Nucleus accumbens (tissue), 56 donors: Measurements from ENCODE around the gene ERP27.

Experiments used
- DNase-seq, 56 donors: peaks; one replicate each; lab custom pipeline; 2025; lab: John Stamatoyannopoulos, UW

ERP27 gene

DNA sequence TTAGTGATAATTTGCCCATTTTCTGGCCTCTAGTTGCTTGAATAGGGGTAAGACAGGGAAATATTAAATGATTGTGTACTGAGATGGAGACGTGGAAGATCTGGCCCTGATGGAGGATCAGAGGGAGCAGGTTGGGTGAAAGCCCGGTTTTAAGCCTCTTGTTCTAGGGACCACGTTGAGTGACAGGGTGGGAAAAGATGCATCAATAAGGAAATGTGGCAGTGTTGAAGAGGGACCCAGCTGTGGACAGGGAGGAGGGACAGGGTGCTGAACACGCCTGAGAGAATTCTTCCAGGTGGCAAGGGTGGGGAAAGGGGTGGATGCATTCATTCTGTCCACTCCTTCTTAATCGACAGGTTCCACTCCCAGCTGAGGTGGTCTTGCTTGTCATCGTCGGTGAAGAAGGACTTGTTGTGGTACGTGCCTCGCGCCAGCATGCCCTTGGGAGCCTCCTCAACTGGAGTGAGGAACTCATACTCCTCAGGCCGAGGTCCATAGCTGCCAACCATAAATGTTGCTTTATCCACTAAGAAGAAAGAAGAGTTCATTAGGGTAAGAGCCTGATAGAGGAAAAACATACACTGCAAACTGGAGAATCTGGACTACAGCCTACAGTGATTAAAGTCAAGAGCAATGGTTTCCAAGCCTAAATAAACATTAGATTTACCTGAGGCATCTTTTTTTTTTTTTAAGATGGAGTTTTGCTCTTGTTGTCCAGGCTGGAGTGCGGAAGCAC, 4.0 kb upstream of the ERP27 start:
- DNase-seq = no peak

DNA sequence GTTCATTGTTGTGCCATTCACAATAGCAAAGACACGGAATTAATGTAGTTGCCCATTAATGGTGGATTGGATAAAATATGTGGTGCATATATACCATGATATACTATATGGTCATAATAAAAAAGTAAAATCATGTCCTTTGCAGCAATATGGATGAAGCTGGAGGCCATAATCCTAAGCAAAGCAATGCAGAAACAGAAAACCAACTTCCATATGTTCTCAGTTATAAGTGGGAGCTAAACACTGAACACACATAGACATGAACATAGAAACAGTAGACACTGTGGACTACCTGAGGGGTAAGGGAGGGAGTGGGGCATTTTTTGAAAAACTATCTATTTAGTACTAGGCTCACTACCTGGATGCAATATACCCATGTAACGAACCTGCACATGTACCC, 3.0 kb upstream of the ERP27 start:
- no peak for DNase-seq

DNA sequence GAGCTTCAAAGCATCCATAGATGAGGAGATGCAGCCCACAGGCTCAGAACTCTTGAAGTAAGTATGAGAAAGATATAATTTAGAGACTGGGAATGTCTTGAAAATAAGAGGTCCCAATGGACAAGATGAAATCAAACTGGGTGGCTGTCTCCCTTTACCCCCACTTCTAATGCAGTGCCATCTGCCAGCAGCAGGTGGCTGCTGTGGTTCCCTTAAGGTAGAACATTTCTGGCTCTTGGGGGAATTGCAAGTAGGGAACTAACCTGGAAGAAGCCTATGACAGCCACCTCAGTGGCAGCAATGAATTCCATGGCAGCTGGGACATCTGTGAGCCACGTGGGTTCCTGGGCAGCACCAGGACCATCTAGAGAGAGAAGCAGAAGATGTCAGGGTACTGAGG, 648 bp downstream of the ERP27 start:
- no peak for DNase-seq

DNA sequence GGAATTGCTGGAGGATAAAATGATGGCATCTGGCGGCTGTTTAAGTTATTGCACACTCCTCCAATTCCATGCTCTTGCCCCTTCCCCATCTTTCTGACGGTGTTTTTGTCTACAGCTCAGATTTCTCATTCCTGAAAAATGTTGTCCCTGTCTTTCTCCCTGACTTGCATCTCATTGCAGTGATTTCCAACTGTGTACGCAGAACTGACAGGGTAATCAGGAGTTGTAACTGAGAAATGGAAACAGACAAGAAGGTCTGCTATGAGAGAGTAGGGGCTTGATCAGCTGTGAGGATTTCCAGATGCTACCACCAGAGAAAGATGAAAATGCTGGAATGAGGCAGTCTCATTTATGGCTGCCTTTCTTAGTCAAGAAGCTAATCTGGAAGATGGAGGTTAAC, 1.3 kb downstream of the ERP27 start:
- no peak for DNase-seq

DNA sequence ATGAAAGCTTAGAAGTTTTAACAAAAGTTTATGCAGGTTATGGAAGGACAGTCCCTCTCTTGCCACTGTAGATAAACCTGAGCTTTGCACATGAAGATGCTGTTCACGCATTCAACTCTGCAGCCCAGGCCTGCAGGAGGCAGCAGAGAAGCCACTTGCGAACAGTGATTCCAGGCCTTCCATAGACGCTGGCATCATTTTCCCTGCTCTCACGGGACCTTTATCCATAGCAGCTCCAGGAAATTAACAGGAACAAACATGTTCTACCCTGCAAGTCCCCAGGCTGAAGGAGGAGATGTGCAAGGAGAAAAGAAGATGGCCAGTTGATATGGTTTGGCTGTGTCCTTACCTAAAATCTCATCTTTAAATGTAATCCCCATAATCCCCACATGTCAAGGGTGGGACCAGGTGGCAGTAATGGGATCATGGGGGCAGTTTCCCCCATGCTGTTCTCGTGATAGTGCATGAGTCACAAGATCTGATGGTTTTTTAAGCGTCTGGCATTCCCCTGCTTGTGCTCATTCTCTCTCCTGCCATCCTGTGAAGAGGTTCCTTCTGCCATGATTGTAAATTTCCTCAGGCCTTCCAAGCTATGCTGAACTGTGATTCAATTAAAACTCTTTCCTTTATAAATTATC, 2.0 kb downstream of the ERP27 start:
- no peak for DNase-seq

DNA sequence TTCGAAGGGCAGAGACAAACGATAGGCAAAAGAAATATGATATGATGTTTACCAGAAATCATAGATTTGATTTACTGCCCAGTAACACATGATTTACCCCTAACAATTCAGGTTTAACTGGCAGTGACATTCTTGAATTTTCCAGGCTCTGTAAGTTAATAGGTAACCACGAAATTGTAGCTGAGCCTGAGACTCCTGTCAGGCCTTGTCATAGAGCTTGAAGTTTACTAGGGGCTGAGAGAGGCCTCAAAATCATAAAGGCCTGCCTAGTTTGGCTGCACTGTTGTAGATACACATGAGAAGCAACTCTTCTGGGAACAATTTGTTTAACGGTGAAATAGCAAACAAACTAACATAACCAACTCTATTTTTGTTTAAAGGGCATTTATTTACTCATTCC, 3.3 kb downstream of the ERP27 start:
- no peak for DNase-seq

DNA sequence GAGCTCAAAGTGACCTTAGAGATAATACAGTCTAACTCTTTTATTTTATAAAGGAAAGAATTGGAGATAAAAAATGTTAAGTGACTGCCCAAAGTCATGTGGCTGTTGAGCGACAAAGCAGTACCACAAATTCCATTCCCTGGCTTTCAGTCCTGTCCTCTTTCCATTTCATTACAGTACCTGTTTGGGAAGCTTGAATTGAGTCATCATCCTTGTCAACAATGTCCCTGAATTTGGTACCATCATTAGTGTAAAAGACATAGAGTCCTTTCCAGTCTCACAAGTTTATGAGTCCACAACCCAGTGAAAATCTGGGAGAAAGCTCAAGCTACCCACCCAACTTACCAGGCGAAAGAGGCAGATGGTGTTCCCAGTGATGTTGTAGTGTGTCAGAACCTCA, 3.8 kb downstream of the ERP27 start:
- DNase-seq = no peak

DNA sequence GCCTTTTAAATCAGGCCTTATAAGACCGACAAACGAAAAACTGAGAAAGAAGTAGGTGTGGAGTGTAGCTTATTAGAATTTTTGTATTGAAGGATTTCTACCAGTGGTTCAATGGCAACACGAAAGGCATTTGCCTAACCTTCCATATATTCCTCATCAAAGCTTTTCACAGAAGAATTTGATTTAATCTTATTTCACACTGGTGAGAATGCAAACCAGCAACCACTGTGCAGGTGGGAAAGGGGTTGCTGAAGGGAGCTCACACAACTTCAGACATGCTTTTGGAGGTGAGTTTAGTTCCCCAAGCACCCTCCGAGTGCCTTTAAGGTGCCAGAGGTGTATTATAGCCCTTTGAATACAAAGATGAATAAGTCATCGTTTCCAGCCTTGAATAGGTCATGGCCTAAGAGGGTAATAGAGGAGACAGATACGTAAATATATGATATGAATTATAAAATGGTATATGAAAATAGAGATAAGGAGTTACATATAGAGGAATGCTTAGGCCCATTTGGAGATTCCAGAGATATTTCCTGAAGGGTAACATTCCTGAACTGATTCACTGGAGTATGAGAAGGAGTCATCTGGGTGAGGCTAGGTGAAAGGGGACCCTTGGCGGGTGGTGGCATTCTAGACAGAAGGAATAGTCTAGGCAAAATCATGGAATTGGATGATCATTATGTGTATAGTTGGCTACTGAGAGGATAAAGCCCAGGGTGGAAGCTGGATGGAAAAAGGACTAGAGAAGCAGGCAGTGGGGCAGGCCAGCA, 6.4 kb downstream of the ERP27 start:
- no peak for DNase-seq

DNA sequence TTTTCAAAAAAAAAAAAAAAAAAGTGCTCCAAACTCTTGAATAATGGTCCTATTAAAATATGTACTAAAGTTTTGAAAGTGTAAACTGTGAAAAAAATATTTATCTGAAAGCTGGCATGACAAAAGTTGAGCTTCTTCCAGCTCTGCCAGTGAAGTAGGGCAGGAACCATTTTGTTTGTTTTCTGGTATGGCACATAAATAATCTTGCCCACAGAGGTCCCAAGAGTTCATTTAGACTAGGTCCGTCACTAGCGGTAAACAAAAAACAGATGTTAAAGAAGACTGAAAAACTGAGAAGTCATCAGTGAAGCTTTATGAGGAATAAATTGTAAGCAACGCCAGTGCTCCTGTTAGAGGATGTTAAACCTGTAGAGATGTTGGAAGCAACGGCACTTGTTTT, 7.0 kb downstream of the ERP27 start:
- DNase-seq = no peak

DNA sequence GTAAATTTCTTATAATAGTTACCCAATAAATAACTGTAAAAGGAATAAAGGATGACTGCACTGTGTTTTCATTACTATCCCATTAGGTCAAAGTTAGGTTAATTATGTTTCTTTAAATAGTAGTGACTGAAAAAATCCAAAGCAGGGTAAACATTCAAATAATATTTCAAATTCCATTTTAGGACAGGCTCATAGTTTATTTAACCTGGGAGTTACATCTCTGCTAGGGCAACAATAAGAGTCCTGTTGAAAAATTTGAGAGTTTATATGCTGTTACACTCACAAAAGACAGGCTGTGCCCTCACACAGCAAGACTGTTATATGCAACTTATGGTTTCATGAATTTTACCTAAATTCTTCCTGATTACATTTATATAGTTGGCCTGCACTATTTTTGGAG, 8.0 kb downstream of the ERP27 start:
- DNase-seq = no peak

DNA sequence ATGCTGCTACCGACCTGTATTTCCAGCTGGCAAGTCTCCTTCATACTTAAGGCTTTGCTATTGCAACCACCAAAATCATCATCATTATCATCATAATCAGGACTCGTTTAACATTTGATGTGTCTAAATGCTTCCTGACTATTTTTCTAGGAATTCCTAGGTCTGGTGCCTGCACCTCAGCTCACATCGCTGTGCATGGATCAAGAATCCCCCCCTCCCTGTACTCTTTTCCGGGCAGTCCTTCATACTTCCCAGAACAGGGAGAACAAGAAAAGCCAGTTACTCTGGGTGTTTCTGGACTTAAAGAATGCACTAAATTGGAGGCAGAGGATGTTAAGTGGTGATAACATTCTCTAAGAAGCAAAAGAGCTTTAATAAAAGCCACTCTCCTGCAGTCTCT, 9.4 kb downstream of the ERP27 start:
- no peak for DNase-seq

DNA sequence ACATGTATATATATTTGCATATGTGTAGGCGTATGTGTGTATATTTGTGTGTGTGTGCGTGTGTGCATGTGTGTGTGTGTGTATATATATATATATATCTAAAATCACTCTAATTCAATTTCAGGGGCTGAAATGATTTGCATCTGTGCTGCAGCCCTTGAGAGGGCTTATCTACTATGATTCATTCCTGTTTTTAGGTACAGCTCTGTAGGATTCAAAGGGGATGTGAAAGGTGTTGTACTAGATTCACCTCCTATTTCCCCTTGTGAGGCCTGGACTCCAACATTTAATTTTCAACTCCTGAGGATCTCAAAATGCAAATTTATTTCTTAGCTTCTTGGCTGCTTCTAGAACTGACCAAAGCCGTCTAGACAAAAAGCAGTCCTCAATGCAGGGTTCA, 11.1 kb downstream of the ERP27 start:
- no peak for DNase-seq

DNA sequence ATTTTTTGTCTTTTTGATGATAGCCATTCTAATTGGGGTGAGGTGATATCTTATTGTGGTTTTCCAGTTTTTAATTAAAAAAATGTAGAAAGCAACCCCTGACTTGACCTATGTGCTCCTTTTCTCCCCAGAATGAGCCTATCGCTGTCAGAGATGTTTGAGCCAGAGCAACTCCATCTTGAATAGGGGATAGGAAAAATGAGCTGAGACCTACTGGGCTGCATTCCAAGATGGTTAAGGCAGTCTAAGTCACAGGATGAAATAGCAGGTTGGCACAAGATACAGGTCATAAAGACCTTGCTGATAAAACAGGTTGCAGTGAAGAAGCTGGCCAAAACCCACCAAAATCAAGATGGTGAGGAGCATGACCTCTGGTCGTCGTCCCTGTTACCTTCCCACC, 13.8 kb downstream of the ERP27 start:
- DNase-seq = no peak

DNA sequence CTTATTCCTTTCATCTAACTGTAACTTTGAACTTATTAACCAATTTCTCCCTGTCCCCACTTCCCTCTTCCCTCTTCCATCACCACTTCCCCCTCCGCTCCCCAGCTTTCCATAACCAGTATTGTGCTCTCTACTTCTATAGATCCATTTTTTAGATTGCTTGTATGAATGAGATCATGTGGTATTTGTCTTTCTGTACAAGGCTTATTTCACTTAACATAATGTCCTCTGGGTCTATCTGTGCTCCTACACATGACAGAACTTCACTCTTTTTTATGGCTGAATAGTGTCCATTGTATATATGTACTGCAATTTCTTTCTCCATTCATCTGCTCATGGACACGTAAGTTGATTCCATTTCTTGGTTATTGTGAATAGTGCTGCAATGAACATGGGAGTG, 14.4 kb downstream of the ERP27 start:
- no peak for DNase-seq

DNA sequence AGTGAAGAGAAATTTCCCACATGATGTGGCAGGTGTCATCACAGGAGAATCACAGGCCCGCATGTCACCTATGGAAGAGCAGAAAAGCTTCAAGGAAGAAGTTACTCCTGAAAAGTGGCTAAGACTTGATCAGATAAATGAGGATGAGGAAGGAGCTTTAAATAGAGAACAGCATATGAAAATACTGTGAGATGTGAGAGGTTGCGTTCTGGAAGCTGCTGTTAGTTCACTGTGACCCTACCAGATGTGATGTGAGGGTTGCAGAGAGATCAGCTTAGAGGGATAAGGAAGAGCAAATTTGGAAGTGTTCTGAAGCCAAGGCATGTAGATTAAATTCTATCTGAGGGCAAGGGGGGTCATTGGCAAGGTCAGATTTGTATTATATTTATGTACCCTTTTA, 17.1 kb downstream of the ERP27 start:
- DNase-seq = no peak

DNA sequence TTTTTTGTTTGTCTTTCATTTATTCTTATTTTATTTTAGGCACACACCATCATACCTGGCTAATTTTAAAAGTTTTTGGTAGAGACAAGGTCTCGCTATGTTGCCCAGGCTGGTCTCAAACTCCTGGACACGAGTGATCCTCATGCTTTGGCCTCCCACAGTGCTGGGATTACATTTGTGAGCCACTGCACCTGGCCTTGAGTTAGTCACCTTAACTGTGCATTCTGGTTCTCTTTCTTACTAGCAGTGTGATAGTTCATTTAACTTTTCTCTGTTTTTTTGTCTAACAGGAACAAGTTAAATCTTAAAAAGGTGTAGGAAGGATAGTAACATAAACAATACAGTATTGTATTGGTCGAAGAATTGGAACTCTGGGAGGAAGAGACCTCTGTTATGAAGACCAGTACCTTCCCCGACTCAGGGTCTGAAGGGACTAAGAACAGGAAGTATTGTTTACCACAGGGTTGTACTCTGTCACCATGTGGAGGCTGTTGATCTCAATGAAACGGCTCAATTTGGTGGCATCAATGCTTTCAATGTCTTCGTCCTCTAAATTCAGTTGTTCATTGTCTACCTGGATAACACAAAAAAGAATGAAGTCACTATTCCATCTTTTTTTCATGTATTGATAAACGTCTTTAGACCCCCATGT, 17.7 kb downstream of the ERP27 start:
- no peak for DNase-seq

DNA sequence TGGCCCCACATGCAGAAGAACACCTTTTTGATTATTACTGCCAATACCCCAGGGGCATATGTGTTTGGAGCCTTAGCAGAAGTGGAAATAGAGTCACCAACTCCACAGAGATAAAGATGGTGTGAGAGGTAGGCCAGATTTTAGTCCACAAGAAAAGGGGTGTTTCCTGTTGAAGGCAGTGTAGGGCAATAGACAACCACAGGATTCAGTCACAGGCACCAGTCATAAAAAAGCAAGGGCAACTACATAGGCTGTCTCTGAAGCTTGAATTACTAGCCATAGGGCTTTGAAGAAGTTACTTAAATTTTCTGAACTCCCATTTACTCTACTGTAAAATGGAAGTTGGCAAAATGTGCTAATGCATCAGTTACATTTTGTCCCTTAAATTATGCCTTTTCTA, 18.9 kb downstream of the ERP27 start:
- no peak for DNase-seq

DNA sequence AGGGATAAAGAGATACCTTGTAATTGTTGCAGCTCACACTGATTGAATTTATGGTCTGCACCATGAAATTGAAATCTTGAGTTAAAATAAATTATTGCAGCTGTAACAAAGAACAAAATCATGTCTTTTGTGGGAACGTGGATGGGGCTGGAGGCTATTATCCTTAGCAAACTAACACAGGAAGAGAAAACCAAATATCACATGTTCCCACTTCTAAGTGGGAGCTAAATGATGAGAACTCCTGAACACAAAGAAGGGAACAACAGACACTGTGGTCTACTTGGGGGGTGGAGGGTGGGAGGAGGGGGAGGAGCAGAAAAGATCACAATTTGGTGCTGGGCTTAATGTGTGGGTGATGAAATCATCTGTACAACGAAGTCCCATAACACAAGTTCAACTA, 22.6 kb downstream of the ERP27 start:
- DNase-seq = no peak

DNA sequence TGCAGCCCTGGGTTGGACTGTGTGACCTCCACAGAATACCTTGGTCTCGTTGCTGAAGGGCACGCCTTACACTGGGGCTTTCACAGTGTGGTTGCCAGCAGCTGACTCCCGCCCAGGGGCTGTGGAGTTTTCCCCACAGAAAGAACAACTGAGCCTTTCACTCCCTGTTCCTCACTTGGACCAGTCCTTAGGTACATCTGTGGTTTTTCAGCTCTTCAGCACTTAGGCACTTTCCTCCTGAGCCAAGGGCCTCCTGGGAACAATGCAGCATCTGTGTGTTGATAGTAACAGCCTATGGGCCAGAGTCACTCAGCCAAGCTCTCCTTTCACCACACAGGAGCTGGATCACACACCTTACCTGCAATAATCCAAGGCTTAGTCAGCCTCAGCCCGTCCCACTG, 25.0 kb downstream of the ERP27 start:
- no peak for DNase-seq

DNA sequence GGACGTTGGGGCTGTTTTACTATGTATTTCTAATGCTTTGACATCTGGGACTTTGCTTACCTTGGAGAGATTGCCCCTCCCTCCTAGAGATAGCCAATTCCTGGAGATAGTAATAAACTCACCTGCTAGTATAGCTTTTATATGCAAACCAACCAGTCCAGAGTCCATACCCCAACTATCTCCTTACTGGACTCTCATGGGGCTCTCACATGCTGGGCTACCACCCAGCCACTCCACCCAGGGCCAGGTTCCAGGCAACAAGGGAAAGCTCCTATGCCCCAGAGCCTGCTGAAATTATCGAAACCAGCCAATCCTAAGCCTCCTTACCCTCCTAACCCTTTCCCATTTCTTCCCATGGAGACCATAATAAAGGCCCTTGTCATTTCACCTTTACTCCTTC, 27.2 kb downstream of the ERP27 start:
- no peak for DNase-seq
